Activated CD8-positive, alpha-beta T cell treated with anti-CD3 and anti-CD28 coated beads, Interleukin-2, amount 10 ng/mL, durations not matched to agents 7 days and 5 days (primary cell): Measurements from ENCODE around the gene CRISPLD2. TPM values are rescaled to one million over a fixed set of nuclear protein-coding genes. Genes with fewer than 3 reads are reported as not detected.

Experiments used
- ATAC-seq: fragments of 150-1000 bp; cut with Tn5 transposase; one replicate; pipeline ENCODE4 v1.10.0; 2021; ENCODE audit warnings: moderate library complexity
- CTCF ChIA-PET: fragments of 350-600 bp; sonication (Branson Sonifier 250); formaldehyde crosslinking; loops from one replicate; lab custom pipeline; 2021; ENCODE audit warnings: antibody characterized with exemption; lab: Charles Lee
- POLR2A ChIA-PET: fragments of 350-600 bp; sonication (Branson Sonifier 250); formaldehyde crosslinking; loops from one replicate; lab custom pipeline; 2021; ENCODE audit warnings: antibody characterized with exemption; lab: Charles Lee
- DNase-seq: peaks from one replicate; pipeline ENCODE4 v3.0.0-alpha.2; 2020
- H3K27ac Mint-ChIP-seq: one replicate; pipeline ENCODE4 v1.8.0; 2021; ENCODE audit warnings: mild to moderate bottlenecking, mixed read lengths
- H3K27me3 Mint-ChIP-seq: one replicate; pipeline ENCODE4 v1.8.0; 2021; ENCODE audit warnings: low read depth, mixed read lengths
- H3K36me3 Mint-ChIP-seq: one replicate; pipeline ENCODE4 v1.8.0; 2021; ENCODE audit warnings: low read depth, mixed read lengths
- H3K4me1 Mint-ChIP-seq: one replicate; pipeline ENCODE4 v1.8.0; 2021; ENCODE audit warnings: low read depth, mixed read lengths
- H3K4me3 Mint-ChIP-seq: one replicate; pipeline ENCODE4 v1.8.0; 2021; ENCODE audit warnings: mild to moderate bottlenecking, mixed read lengths
- H3K9me3 Mint-ChIP-seq: one replicate; pipeline ENCODE4 v1.8.0; 2022; ENCODE audit warnings: mixed read lengths; ENCODE audit not compliant: insufficient read depth
- total RNA-seq, 2 experiments: library from RNA; stranded (reverse); gene quantifications; one replicate each; pipeline ENCODE4 v1.2.3, GENCODE V29; 2021

Gene CRISPLD2
- total RNA-seq, 2 experiments from 2014 or later = not detected

GRCh38 chr16:84806256-84806889 lies 13.4 kb upstream of the CRISPLD2 start:
- no peak overlapping the region for H3K27ac Mint-ChIP-seq
- H3K27me3 Mint-ChIP-seq = no peaks in the 10 kb centered on the region
- H3K4me3 Mint-ChIP-seq = no peak overlapping the region
- no peaks in the 10 kb centered on the region for H3K36me3 Mint-ChIP-seq
- POLR2A ChIA-PET = no interaction called here
- CTCF ChIA-PET = no interaction called here
- peaks cover 26% of the 10 kb centered on the region for H3K4me1 Mint-ChIP-seq
- DNase-seq (no peak), ATAC-seq (no peak)
- H3K9me3 Mint-ChIP-seq = no peaks in the 10 kb centered on the region

- ATAC-seq (no peak), DNase-seq (no peak)
- Mint-ChIP-seq H3K27ac (no peak overlapping the region), H3K36me3 (no peaks in the 10 kb centered on the region), H3K4me1 (peaks cover 31% of the 10 kb centered on the region), H3K27me3 (no peaks in the 10 kb centered on the region), H3K9me3 (no peaks in the 10 kb centered on the region), H3K4me3 (no peak overlapping the region)
- CTCF ChIA-PET = no interaction called here
- POLR2A ChIA-PET = no interaction called here
Measured at GRCh38 chr16:84806890-84807258, 12.9 kb upstream of the CRISPLD2 start.

- POLR2A ChIA-PET = no interaction called here
- no peaks in the 10 kb centered on the region for H3K36me3 Mint-ChIP-seq
- H3K4me1 Mint-ChIP-seq = peaks cover 32% of the 10 kb centered on the region
- H3K27me3 Mint-ChIP-seq = no peaks in the 10 kb centered on the region
- H3K9me3 Mint-ChIP-seq = no peaks in the 10 kb centered on the region
- DNase-seq (no peak), ATAC-seq (no peak)
- CTCF ChIA-PET = no interaction called here
- H3K4me3 Mint-ChIP-seq = no peak overlapping the region
- no peak overlapping the region for H3K27ac Mint-ChIP-seq
Measured at GRCh38 chr16:84807776-84808175, 12.0 kb upstream of the CRISPLD2 start.

DNA sequence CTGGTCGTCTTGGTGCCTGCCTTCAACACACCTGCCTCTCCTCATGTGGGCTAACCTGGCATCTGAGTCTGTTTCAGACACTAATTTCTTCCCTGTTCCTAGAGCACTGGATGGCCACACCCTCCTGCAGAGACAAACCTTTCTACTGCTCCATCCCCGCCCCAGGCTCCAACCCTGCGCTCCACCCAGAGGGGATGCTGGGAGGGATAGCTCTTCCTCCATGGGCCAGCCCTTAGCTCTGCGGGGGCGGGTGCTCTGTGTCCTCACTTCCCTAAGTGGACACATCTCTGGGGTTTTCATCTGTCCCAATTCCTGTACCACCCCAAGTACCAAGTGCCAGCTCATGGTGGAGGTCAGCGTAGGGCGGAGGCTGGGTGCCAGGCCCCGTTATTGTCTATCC lies 11.0 kb upstream of the CRISPLD2 start:
- H3K9me3 Mint-ChIP-seq = no peaks in the 10 kb centered on the region
- POLR2A ChIA-PET = no interaction called here
- peaks cover 4% of the 10 kb centered on the region for H3K27me3 Mint-ChIP-seq
- CTCF ChIA-PET = no interaction called here
- ATAC-seq (no peak), DNase-seq (no peak)
- H3K4me3 Mint-ChIP-seq = no peak overlapping the region
- H3K4me1 Mint-ChIP-seq = peaks cover 32% of the 10 kb centered on the region
- H3K27ac Mint-ChIP-seq = no peak overlapping the region
- no peaks in the 10 kb centered on the region for H3K36me3 Mint-ChIP-seq

DNA sequence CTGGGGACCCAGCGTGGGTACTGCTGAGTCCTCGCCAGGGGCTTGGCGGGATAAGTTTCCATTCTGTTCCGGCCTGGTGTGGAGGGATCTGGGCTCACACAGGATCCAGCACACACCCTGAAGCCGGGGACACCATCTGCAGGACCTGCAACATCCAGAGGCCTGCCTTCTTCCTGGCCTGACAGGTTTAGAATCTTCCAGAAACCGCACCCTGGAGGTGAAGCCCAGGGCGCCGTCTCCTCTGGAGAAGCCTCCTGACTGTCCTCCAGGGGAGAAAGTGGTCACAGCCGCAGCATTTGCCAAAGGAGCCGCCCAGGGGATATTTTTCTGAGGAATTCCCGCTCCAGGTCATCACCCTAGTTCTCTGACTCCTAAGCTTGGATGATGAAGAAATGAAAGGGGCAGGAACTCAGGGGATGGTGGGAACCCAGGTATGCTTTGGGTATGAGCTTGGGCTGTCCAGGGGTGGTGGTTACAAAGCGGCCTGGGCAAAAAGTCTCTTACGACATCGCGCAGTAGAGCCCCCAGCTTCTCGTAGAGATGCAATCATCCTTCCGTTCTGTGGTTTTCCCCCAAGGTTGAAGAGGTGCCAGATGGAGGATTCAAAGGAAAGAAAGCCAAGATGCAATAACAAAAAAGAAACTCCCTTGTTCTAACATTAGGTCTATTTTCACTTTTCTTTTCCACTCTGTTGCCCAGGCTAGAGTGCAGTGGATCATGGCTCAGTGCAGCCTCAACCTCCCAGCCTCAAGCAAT lies 9.1 kb upstream of the CRISPLD2 start:
- CTCF ChIA-PET = interaction anchor here (0.7 to 2.5 kb wide), 3 partner anchors 13 to 277 kb away, joined by 3 to 10 read pairs (median 3); no protein-coding TSS in a partner anchor
- DNase-seq (peak; percentile 58), ATAC-seq (peak; percentile 80)
- H3K4me1 Mint-ChIP-seq = peaks cover 27% of the 10 kb centered on the region
- no peaks in the 10 kb centered on the region for H3K9me3 Mint-ChIP-seq
- peak overlapping the region; percentile 5 for H3K4me3 Mint-ChIP-seq
- no peaks in the 10 kb centered on the region for H3K36me3 Mint-ChIP-seq
- peaks cover 4% of the 10 kb centered on the region for H3K27me3 Mint-ChIP-seq
- peak overlapping the region; percentile 49 for H3K27ac Mint-ChIP-seq
- POLR2A ChIA-PET = no interaction called here

DNA sequence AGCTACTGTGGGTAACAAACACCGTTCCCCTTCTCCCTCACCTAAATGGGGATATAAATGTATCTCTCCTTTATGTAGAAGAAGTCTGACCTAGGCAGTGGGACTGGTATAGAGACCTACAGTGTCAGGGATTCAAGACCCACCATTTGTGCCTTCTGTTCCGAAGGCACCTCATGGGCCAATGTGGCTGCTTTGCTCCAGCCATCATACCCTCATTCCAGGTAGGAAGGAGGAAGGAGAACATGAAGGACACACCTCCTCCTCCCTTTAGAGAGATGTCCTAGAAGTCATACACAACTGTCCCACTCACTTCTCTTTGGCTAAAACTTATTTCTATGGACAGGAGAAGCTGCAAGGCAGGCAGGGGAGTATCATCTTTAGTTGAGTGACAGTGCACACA lies 8.3 kb upstream of the CRISPLD2 start:
- Mint-ChIP-seq H3K4me1 (peaks cover 21% of the 10 kb centered on the region), H3K27me3 (peaks cover 4% of the 10 kb centered on the region), H3K27ac (no peak overlapping the region), H3K4me3 (no peak overlapping the region), H3K9me3 (no peaks in the 10 kb centered on the region), H3K36me3 (no peaks in the 10 kb centered on the region)
- ATAC-seq (no peak), DNase-seq (no peak)
- ChIA-PET CTCF (interaction anchor here (0.8 to 2.5 kb wide), 2 partner anchors 43 to 58 kb away, joined by 5 to 10 read pairs; no protein-coding TSS in a partner anchor), POLR2A (no interaction called here)

GRCh38 chr16:84813141-84813934 lies 6.4 kb upstream of the CRISPLD2 start:
- no peaks in the 10 kb centered on the region for H3K36me3 Mint-ChIP-seq
- ATAC-seq = no peak
- peaks cover 9% of the 10 kb centered on the region for H3K27me3 Mint-ChIP-seq
- peaks cover 19% of the 10 kb centered on the region for H3K4me1 Mint-ChIP-seq
- CTCF ChIA-PET = interaction anchor here (0.9 kb wide), 1 partner anchor 158 kb away, joined by 3 read pairs; no protein-coding TSS in a partner anchor
- H3K4me3 Mint-ChIP-seq = no peak overlapping the region
- no peaks in the 10 kb centered on the region for H3K9me3 Mint-ChIP-seq
- H3K27ac Mint-ChIP-seq = no peak overlapping the region
- POLR2A ChIA-PET = no interaction called here
- DNase-seq = no peak

DNA sequence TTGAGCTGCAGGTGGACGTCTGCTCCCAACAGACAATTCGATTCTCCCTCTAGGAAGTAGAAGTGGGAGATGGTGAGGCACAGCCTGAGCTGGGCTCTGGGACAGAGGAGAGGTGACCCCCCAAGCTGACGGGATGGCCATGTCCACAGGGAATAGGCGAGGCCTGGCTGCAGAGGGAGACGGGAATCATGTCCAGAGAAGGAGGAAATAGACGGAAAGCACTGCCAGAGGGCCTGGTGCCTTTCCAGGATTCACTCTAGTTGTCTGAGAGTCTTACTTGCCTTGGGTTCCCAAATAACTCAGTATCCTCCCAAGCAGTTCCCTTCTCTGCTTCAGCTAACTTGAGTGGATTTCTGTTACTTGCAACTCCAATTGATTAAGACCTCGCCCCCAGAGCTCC lies 4.3 kb upstream of the CRISPLD2 start:
- Mint-ChIP-seq H3K4me1 (peaks cover 22% of the 10 kb centered on the region), H3K9me3 (no peaks in the 10 kb centered on the region), H3K27ac (no peak overlapping the region), H3K4me3 (no peak overlapping the region), H3K36me3 (no peaks in the 10 kb centered on the region), H3K27me3 (peaks cover 25% of the 10 kb centered on the region)
- ATAC-seq = no peak
- ChIA-PET POLR2A (no interaction called here), CTCF (no interaction called here)
- DNase-seq = no peak

DNA sequence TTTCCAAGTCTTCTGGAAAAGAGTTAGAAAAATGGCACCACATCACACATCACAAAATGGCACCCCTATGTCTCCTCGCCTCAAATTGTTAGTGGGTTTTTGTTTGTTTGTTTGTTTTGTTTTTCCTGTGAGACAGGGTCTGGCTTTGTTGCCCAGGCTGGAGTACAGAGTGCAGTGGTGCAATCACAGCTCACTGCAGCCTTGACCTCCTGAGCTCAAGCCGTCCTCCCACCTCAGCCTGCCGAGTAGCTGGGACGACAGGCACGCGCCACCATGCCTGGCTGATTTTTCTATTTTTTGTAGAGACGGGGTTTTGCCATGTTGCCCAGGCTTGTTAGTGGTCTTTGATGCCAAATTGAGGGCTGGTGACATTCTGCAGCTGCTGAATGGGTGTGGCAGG lies 3.8 kb upstream of the CRISPLD2 start:
- H3K4me1 Mint-ChIP-seq = peaks cover 19% of the 10 kb centered on the region
- ChIA-PET POLR2A (no interaction called here), CTCF (no interaction called here)
- no peak for ATAC-seq
- H3K4me3 Mint-ChIP-seq = no peak overlapping the region
- peaks cover 27% of the 10 kb centered on the region for H3K27me3 Mint-ChIP-seq
- no peak for DNase-seq
- H3K27ac Mint-ChIP-seq = no peak overlapping the region
- no peaks in the 10 kb centered on the region for H3K9me3 Mint-ChIP-seq
- H3K36me3 Mint-ChIP-seq = no peaks in the 10 kb centered on the region

- DNase-seq (no peak), ATAC-seq (no peak)
- H3K9me3 Mint-ChIP-seq = no peaks in the 10 kb centered on the region
- H3K4me1 Mint-ChIP-seq = peaks cover 14% of the 10 kb centered on the region
- no peaks in the 10 kb centered on the region for H3K36me3 Mint-ChIP-seq
- POLR2A ChIA-PET = no interaction called here
- peaks cover 31% of the 10 kb centered on the region for H3K27me3 Mint-ChIP-seq
- no peak overlapping the region for H3K4me3 Mint-ChIP-seq
- CTCF ChIA-PET = no interaction called here
- no peak overlapping the region for H3K27ac Mint-ChIP-seq
Measured at GRCh38 chr16:84816485-84816884, 3.3 kb upstream of the CRISPLD2 start.

GRCh38 chr16:84817206-84817605 lies 2.6 kb upstream of the CRISPLD2 start:
- no peak overlapping the region for H3K4me3 Mint-ChIP-seq

DNA sequence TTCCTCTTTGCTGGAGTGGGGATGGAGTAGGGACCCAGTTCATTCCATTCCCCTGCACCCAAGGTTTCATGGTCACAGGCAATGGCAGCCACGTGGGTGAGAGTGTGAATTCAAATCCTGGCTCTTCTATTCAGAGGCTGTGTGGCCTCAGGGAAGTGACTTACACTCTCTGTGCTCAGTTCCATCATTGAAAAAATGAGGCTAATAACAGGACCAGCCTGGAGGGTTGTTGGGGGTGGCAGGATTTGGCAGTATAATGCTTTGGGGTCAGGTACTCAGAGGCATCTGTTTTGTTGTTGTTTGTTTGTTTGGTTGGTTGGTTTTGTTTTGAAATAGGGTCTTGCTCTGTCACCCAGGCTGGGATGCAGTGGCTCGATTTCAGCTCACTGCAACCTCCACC lies 2.2 kb upstream of the CRISPLD2 start:
- CTCF ChIA-PET = no interaction called here

More at GRCh38 chr16:84817206-84817605, 2.6 kb upstream of the CRISPLD2 start:
- no peak for ATAC-seq
- H3K27me3 Mint-ChIP-seq = peaks cover 37% of the 10 kb centered on the region
- POLR2A ChIA-PET = no interaction called here
- CTCF ChIA-PET = no interaction called here
- no peaks in the 10 kb centered on the region for H3K9me3 Mint-ChIP-seq
- no peak for DNase-seq
- H3K4me1 Mint-ChIP-seq = peaks cover 8% of the 10 kb centered on the region
- no peak overlapping the region for H3K27ac Mint-ChIP-seq
- H3K36me3 Mint-ChIP-seq = no peaks in the 10 kb centered on the region

More for the DNA sequence above, 2.2 kb upstream of the CRISPLD2 start:
- DNase-seq (no peak), ATAC-seq (no peak)
- Mint-ChIP-seq H3K9me3 (no peaks in the 10 kb centered on the region), H3K4me3 (no peak overlapping the region), H3K36me3 (no peaks in the 10 kb centered on the region), H3K4me1 (peaks cover 8% of the 10 kb centered on the region), H3K27me3 (peaks cover 41% of the 10 kb centered on the region), H3K27ac (no peak overlapping the region)
- POLR2A ChIA-PET = no interaction called here
